GM18868 (cell line): ENCODE measurements around the gene GNAL.
A peak's percentile ranks its signal among the peaks of the same experiment; 100 is the strongest.
"Not testable (repeated sequence)": the region's sequence is repeated elsewhere in the genome, so short reads cannot be mapped to it uniquely, and the experiment has no call there.

ENCODE experiments used
- ATAC-seq: cut with Tn5 transposase; IDR thresholded peaks from one replicate; pipeline ENCODE4 v1.9.1; 2021; ENCODE audit warnings: mild to moderate bottlenecking, moderate library complexity; ENCODE audit not compliant: unreplicated experiment

GNAL gene

GRCh38 chr18:11868230-11868629 is 179.2 kb downstream of the GNAL start:
- ATAC-seq = no peak

- ATAC-seq = no peak
Measured at GRCh38 chr18:11871501-11871900, 182.4 kb downstream of the GNAL start.

- ATAC-seq = no peak
Measured at GRCh38 chr18:11872479-11873136, 183.5 kb downstream of the GNAL start.

- no peak for ATAC-seq
Measured at GRCh38 chr18:11873670-11874340, 184.7 kb downstream of the GNAL start.

GRCh38 chr18:11874676-11875075 is 185.6 kb downstream of the GNAL start:
- ATAC-seq = no peak

GRCh38 chr18:11877497-11878135 is 188.6 kb downstream of the GNAL start:
- ATAC-seq = no peak

- ATAC-seq = no peak
Measured at GRCh38 chr18:11880586-11881304, 191.7 kb downstream of the GNAL start.

- ATAC-seq = no peak
Measured at GRCh38 chr18:11882636-11883035, 193.6 kb downstream of the GNAL start.

GRCh38 chr18:11883153-11883552 is 194.1 kb downstream of the GNAL start:
- peak; percentile 87 for ATAC-seq

- ATAC-seq = no peak
Measured at GRCh38 chr18:11884396-11885030, 195.4 kb downstream of the GNAL start.

- ATAC-seq = no peak
Measured at GRCh38 chr18:11885278-11885947, 196.3 kb downstream of the GNAL start.

- no peak for ATAC-seq
Measured at GRCh38 chr18:11886577-11887110, 197.6 kb downstream of the GNAL start.

GRCh38 chr18:11887328-11888128 is 198.5 kb downstream of the GNAL start:
- no peak for ATAC-seq

- no peak for ATAC-seq
Measured at GRCh38 chr18:11888726-11889125, 199.7 kb downstream of the GNAL start.

- no peak for ATAC-seq
Measured at GRCh38 chr18:11889284-11889683, 200.2 kb downstream of the GNAL start.

- ATAC-seq = no peak
Measured at GRCh38 chr18:11891737-11892136, 202.7 kb downstream of the GNAL start.

- not testable (repeated sequence) for ATAC-seq
Measured at GRCh38 chr18:11892438-11892837, 203.4 kb downstream of the GNAL start.

GRCh38 chr18:11897781-11898180 is 208.7 kb downstream of the GNAL start:
- no peak for ATAC-seq

GRCh38 chr18:11899063-11899462 is 210.0 kb downstream of the GNAL start:
- ATAC-seq = no peak
